Heart left ventricle (tissue), 13 donors: ENCODE data around the gene C22orf15.

Experiments
- CTCF ChIP-seq, 12 donors: fragments of 200-600 bp; sonication (generic) in 4 of 12; IDR thresholded peaks; one replicate each; pipeline versions ENCODE4 v1.5.0 to v1.8.0; 2018 to 2022; ENCODE audit warnings: antibody characterized with exemption in 12 of 12, mild to moderate bottlenecking in 5 of 12
- POLR2A ChIP-seq, 2 donors: fragments of 450-650 bp; IDR thresholded peaks; one replicate each; pipeline ENCODE4 v1.6.1; 2017; ENCODE audit warnings: antibody characterized with exemption in 2 of 2, mild to moderate bottlenecking in 2 of 2, moderate library complexity in 2 of 2
- donor health status: ischemic (EF 13 %, LVEDD 7.1; RV severe dilation, severe dysfunction).
- donor health status: DM: no; HTN: yes; CAD: no.
- donor health status: DM: no; HTN: no; CAD: no.
- donor health status: ischemic (EF 25% LVEDD 6.9; RV normal size, moderate dysfunction).
- donor health status: ischemic (EF 25% LVEDD 5.7; RV mildly dilated, moderate dysfunction).
- donor health status: ischemic (EF 35%, LVEDD 5.7; RV mildly dilated, moderate dysfunction).
- donor health status: nonischemic (EF 11% LVEDD 7.7; RV severe dilation, severe dysfunction).
- donor health status: DM: yes; HTN: yes; CAD: no.
- donor health status: PGD.
- donor health status: ischemic (EF 29% LVEDD 5.4; RV normal size, mild dysfunction).
- donor health status: nonischemic (EF 23%, LVEDD 6.1; RV moderate dilation, normal function).

GRCh38 chr22:23787600-23787896, 24.8 kb downstream of the C22orf15 start:
- no peak for TF ChIP-seq CTCF (IDR thresholded peaks at IDR 0.05)
- no peak for TF ChIP-seq POLR2A (IDR thresholded peaks at IDR 0.05)
